IPS-15b (cell line): ENCODE measurements around the gene FAM3B.

Source experiments
- H3K27me3 ChIP-seq: one replicate; pipeline ENCODE4 v1.6.1; 2013; ENCODE audit warnings: low read length; ENCODE audit not compliant: control insufficient read depth, insufficient read depth
- H3K36me3 ChIP-seq: one replicate; pipeline ENCODE4 v1.6.1; 2013; ENCODE audit warnings: low read length; ENCODE audit not compliant: control insufficient read depth, insufficient read depth
- H3K4me1 ChIP-seq: one replicate; pipeline ENCODE4 v1.6.1; 2013; ENCODE audit warnings: mild to moderate bottlenecking, low read length; ENCODE audit not compliant: control insufficient read depth, insufficient read depth
- H3K4me3 ChIP-seq: one replicate; pipeline ENCODE4 v1.5.1; 2013; ENCODE audit warnings: low read depth, low read length
- H3K9ac ChIP-seq: one replicate; pipeline ENCODE4 v1.6.1; 2013; ENCODE audit warnings: low read depth, mild to moderate bottlenecking, low read length
- H3K9me3 ChIP-seq: one replicate; pipeline ENCODE4 v1.6.1; 2013; ENCODE audit warnings: mild to moderate bottlenecking, low read length; ENCODE audit not compliant: control insufficient read depth, insufficient read depth

FAM3B gene

GRCh38 chr21:41321908-41322495 lies 5.4 kb downstream of the FAM3B start:
- no peaks in the 10 kb centered on the region for H3K4me1 ChIP-seq
- no peaks in the 10 kb centered on the region for H3K36me3 ChIP-seq
- peak overlapping the region; percentile 12 for H3K9ac ChIP-seq
- H3K4me3 ChIP-seq, result no peak overlapping the region
- H3K9me3 ChIP-seq, result no peaks in the 10 kb centered on the region
- H3K27me3 ChIP-seq, result peaks cover 6% of the 10 kb centered on the region

GRCh38 chr21:41322496-41323382 lies 6.1 kb downstream of the FAM3B start:
- Histone ChIP-seq H3K27me3 (no peaks in the 10 kb centered on the region), H3K9ac (no peak overlapping the region), H3K9me3 (no peaks in the 10 kb centered on the region), H3K4me1 (no peaks in the 10 kb centered on the region), H3K4me3 (no peak overlapping the region), H3K36me3 (no peaks in the 10 kb centered on the region)

- H3K36me3 ChIP-seq, result no peaks in the 10 kb centered on the region
- no peak overlapping the region for H3K9ac ChIP-seq
- no peaks in the 10 kb centered on the region for H3K27me3 ChIP-seq
- no peaks in the 10 kb centered on the region for H3K4me1 ChIP-seq
- H3K4me3 ChIP-seq, result no peak overlapping the region
- no peaks in the 10 kb centered on the region for H3K9me3 ChIP-seq
Measured at GRCh38 chr21:41325138-41325912, 8.7 kb downstream of the FAM3B start.

- Histone ChIP-seq H3K9me3 (no peaks in the 10 kb centered on the region), H3K4me1 (no peaks in the 10 kb centered on the region), H3K4me3 (no peak overlapping the region), H3K36me3 (no peaks in the 10 kb centered on the region), H3K27me3 (no peaks in the 10 kb centered on the region), H3K9ac (no peak overlapping the region)
Measured at GRCh38 chr21:41326414-41327080, 9.9 kb downstream of the FAM3B start.

- no peak overlapping the region for H3K9ac ChIP-seq
- H3K36me3 ChIP-seq, result no peaks in the 10 kb centered on the region
- H3K4me1 ChIP-seq, result no peaks in the 10 kb centered on the region
- H3K9me3 ChIP-seq, result no peaks in the 10 kb centered on the region
- no peaks in the 10 kb centered on the region for H3K27me3 ChIP-seq
- no peak overlapping the region for H3K4me3 ChIP-seq
Measured at GRCh38 chr21:41327753-41328152, 11.2 kb downstream of the FAM3B start.

GRCh38 chr21:41328660-41329607 lies 12.3 kb downstream of the FAM3B start:
- no peaks in the 10 kb centered on the region for H3K9me3 ChIP-seq
- no peaks in the 10 kb centered on the region for H3K4me1 ChIP-seq
- H3K9ac ChIP-seq, result no peak overlapping the region
- H3K36me3 ChIP-seq, result no peaks in the 10 kb centered on the region
- H3K4me3 ChIP-seq, result no peak overlapping the region
- no peaks in the 10 kb centered on the region for H3K27me3 ChIP-seq

GRCh38 chr21:41333752-41334151 lies 17.2 kb downstream of the FAM3B start:
- no peaks in the 10 kb centered on the region for H3K27me3 ChIP-seq
- no peaks in the 10 kb centered on the region for H3K9me3 ChIP-seq
- H3K4me3 ChIP-seq, result no peak overlapping the region
- no peaks in the 10 kb centered on the region for H3K4me1 ChIP-seq
- no peaks in the 10 kb centered on the region for H3K36me3 ChIP-seq
- H3K9ac ChIP-seq, result no peak overlapping the region

GRCh38 chr21:41337515-41337914 lies 20.9 kb downstream of the FAM3B start:
- Histone ChIP-seq H3K4me3 (no peak overlapping the region), H3K4me1 (no peaks in the 10 kb centered on the region), H3K9me3 (no peaks in the 10 kb centered on the region), H3K36me3 (no peaks in the 10 kb centered on the region), H3K9ac (no peak overlapping the region), H3K27me3 (no peaks in the 10 kb centered on the region)

GRCh38 chr21:41338455-41338854 lies 21.9 kb downstream of the FAM3B start:
- Histone ChIP-seq H3K4me3 (no peak overlapping the region), H3K9me3 (no peaks in the 10 kb centered on the region), H3K4me1 (no peaks in the 10 kb centered on the region), H3K27me3 (no peaks in the 10 kb centered on the region), H3K36me3 (no peaks in the 10 kb centered on the region), H3K9ac (no peak overlapping the region)

GRCh38 chr21:41342035-41342434 lies 25.4 kb downstream of the FAM3B start:
- H3K27me3 ChIP-seq, result no peaks in the 10 kb centered on the region
- no peaks in the 10 kb centered on the region for H3K4me1 ChIP-seq
- no peak overlapping the region for H3K9ac ChIP-seq
- no peak overlapping the region for H3K4me3 ChIP-seq
- no peaks in the 10 kb centered on the region for H3K36me3 ChIP-seq
- no peaks in the 10 kb centered on the region for H3K9me3 ChIP-seq
